ENCODE results near the gene NFIA. TPM values are rescaled to one million over a fixed set of nuclear protein-coding genes. Genes with fewer than 3 reads are reported as not detected.
A peak's percentile ranks its signal among the peaks of the same experiment; 100 is the strongest.

NFIA gene
- total and polyA plus RNA-seq, 9 of the 15 experiments (the other 6 are each of a cell fraction or from before 2014, with no cell fraction given), result 5.3 to 24.9 (median 9.8) TPM

DNA sequence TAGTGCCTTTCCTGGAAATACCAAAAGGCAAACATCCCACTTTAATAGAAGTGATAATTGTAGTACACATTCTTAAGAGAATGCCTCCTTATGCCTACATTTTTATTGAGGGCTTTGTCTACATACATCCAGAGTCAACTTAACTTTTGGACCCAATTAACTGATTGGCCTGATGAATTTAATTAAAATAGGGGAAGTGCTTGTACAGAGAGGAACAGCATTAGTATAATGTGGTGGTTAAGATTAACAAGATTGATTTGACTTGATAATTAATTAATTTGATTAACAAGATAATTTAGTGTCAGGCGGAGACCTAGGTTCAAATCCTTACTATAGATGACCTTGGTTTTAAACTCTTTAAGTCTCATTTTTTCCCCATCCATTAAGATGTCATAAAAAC lies 111.4 kb downstream of the NFIA start:
- ATAC-seq (no peak), FAIRE-seq (no peak), DNase-seq (ENCODE audit: extremely low read depth in 1 of 4, low spot score in 3 of 4) (no peak)
- no peak overlapping the region for H3K4me3 ChIP-seq
- no peak overlapping the region; the same call in 2 of the 3 replicates for H3K27ac ChIP-seq (ENCODE audit: extremely low read depth, low read depth, low read length)
- peaks cover 66% of the 10 kb centered on the region for H3K79me2 ChIP-seq (ENCODE audit: control insufficient read depth, insufficient read depth, low read length)
- H3K4me1 ChIP-seq (replicated peaks in 1 of 2; ENCODE audit: control insufficient read depth in 2 of 2, insufficient read depth in 2 of 2, low read length in 2 of 2), result peaks cover 3 to 30% of the 10 kb centered on the region in 2 experiments; a peak in 4 of 5 replicates
- H3K9me3 ChIP-seq (replicated peaks; ENCODE audit: control insufficient read depth, insufficient read depth, low read depth, low read length), result no peaks in the 10 kb centered on the region
- POLR2A ChIA-PET, result interaction anchor here (1.1 kb wide), 1 partner anchor 9 kb away, joined by 4 read pairs; no protein-coding TSS in a partner anchor
- TF ChIP-seq SPI1 (IDR thresholded peaks at IDR 0.05; ENCODE audit: borderline replicate concordance, low read depth, low read length), result peak; percentile 52
- TF ChIP-seq MCM2 (IDR thresholded peaks at IDR 0.05; ENCODE audit: low read depth), result no peak
- no TSS peak for BruUV-seq (replicated peaks)
- no peaks in the 10 kb centered on the region for H4K20me1 ChIP-seq (replicated peaks; ENCODE audit: control insufficient read depth, insufficient read depth, low read length)
- H2AFZ ChIP-seq (ENCODE audit: low read depth, low read length), result no peak overlapping the region
- H3K9me1 ChIP-seq (ENCODE audit: control insufficient read depth, insufficient read depth, low read length), result no peaks in the 10 kb centered on the region
- no peaks in the 10 kb centered on the region for H3K36me3 ChIP-seq (ENCODE audit: control insufficient read depth, insufficient read depth, low read length)
- in situ Hi-C loops (cut with MboI) (no loop called here), intact Hi-C loops (cut with micrococcal nuclease) (no loop called here)
- H3K4me2 ChIP-seq (ENCODE audit: insufficient read depth, low read length), result no peak overlapping the region
- no peak overlapping the region for H3K9ac ChIP-seq (ENCODE audit: insufficient read depth in 1 of 2, low read depth in 2 of 2, low read length in 2 of 2)
- H3K27me3 ChIP-seq (ENCODE audit: control insufficient read depth in 2 of 2, insufficient read depth in 2 of 2, low read length in 2 of 2), result no peaks in the 10 kb centered on the region
- CTCF ChIA-PET (ENCODE audit: low intra/inter-chr PET ratio), result no interaction called here
- 88% methylated on average over 1 of the region's 1 CpG for WGBS (ENCODE audit: insufficient coverage, low coverage, missing lambda C conversion rate)

DNA sequence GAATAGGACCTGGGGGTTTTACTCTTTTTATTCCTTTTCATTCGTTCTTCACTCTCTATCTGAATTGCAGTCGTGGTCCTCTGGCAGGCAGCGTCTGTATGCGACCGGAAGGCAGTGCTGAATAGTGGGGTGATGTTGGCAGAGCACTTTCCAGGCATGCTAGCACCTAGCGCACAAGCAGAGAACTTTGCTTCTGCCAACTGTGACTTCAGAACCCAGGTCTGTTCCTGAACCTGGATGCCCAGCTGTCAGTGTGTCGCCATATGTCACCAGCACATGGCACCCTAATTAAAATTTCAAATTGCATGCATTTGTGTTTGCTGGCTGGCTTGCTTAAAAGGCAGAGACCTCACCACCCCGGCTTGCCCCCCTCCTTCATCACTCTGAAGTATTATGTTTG lies 116.2 kb downstream of the NFIA start:
- H3K9me1 ChIP-seq (ENCODE audit: control insufficient read depth, insufficient read depth, low read length), result no peaks in the 10 kb centered on the region
- no peak for FAIRE-seq
- in situ Hi-C loops (cut with MboI), result no loop called here
- intact Hi-C loops (cut with micrococcal nuclease), result no loop called here
- no peaks in the 10 kb centered on the region for H4K20me1 ChIP-seq (replicated peaks; ENCODE audit: control insufficient read depth, insufficient read depth, low read length)
- no peak for ATAC-seq
- no peak overlapping the region for H3K9ac ChIP-seq (ENCODE audit: insufficient read depth in 1 of 2, low read depth in 2 of 2, low read length in 2 of 2)
- no peaks in the 10 kb centered on the region for H3K27me3 ChIP-seq (ENCODE audit: control insufficient read depth in 2 of 2, insufficient read depth in 2 of 2, low read length in 2 of 2)
- no peak overlapping the region for H3K4me2 ChIP-seq (ENCODE audit: insufficient read depth, low read length)
- POLR2A ChIA-PET, result interaction anchor here (1.0 to 1.3 kb wide), 3 partner anchors 14 to 284 kb away, joined by 3 to 4 read pairs (median 3); no protein-coding TSS in a partner anchor
- peaks cover 3 to 17% of the 10 kb centered on the region in 2 experiments for H3K4me1 ChIP-seq (replicated peaks in 1 of 2; ENCODE audit: control insufficient read depth in 2 of 2, insufficient read depth in 2 of 2, low read length in 2 of 2)
- DNase-seq (ENCODE audit: extremely low read depth in 1 of 4, low spot score in 3 of 4), result no peak
- no peak overlapping the region for H3K27ac ChIP-seq (ENCODE audit: extremely low read depth, low read depth, low read length)
- no peak overlapping the region for H3K4me3 ChIP-seq
- no TSS peak for BruUV-seq (replicated peaks)
- TF ChIP-seq BRD4 (IDR thresholded peaks at IDR 0.05), result no peak
- TF ChIP-seq SMARCA4 (IDR thresholded peaks at IDR 0.05), result no peak
- no peaks in the 10 kb centered on the region for H3K36me3 ChIP-seq (ENCODE audit: control insufficient read depth, insufficient read depth, low read length)
- CTCF ChIA-PET (ENCODE audit: low intra/inter-chr PET ratio), result no interaction called here
- H2AFZ ChIP-seq (ENCODE audit: low read depth, low read length), result no peak overlapping the region
- H3K9me3 ChIP-seq (replicated peaks; ENCODE audit: control insufficient read depth, insufficient read depth, low read depth, low read length), result no peaks in the 10 kb centered on the region
- peaks cover 68% of the 10 kb centered on the region for H3K79me2 ChIP-seq (ENCODE audit: control insufficient read depth, insufficient read depth, low read length)
- 81% methylated on average over 8 of the region's 8 CpGs for WGBS (ENCODE audit: insufficient coverage, low coverage, missing lambda C conversion rate)
